Panc1 (cell line): ENCODE measurements around the gene KIF26B. TPM values are rescaled to one million over a fixed set of nuclear protein-coding genes. Genes with fewer than 3 reads are reported as not detected.

Experiments used
- ATAC-seq: fragments of 200-7000 bp; cut with Tn5 transposase; 2 replicates; pipeline ENCODE4 v1.9.1; 2020; ENCODE audit warnings: mild to moderate bottlenecking, moderate library complexity
- BruUV-seq: library from RNA; stranded (reverse); fragments of 400-500 nt; replicated peaks from 2 replicates; lab custom pipeline; 2021; lab: Mats Ljungman, UMichigan
- CTCF ChIA-PET: fragments of 300-600 bp; sonication (Branson Sonifier 250); formaldehyde crosslinking; loops from one replicate; lab custom pipeline; 2022; ENCODE audit warnings: antibody characterized with exemption; lab: Charles Lee
- POLR2A ChIA-PET: fragments of 300-600 bp; sonication (Branson Sonifier 250); formaldehyde crosslinking; loops from one replicate; lab custom pipeline; 2022; ENCODE audit warnings: antibody characterized with exemption; lab: Charles Lee
- DNase-seq: peaks from one replicate; pipeline ENCODE4 v3.0.0-alpha.2; 2010; ENCODE audit warnings: low read depth, low spot score
- H3K27ac ChIP-seq: 2 replicates; pipeline ENCODE4 v1.5.1; 2011; ENCODE audit warnings: mild to moderate bottlenecking, low read length, inconsistent platforms
- H3K27me3 ChIP-seq: fragments of 200-500 bp; sonication (Bioruptor generic); 2 replicates; pipeline ENCODE4 v1.6.0; 2014; ENCODE audit warnings: low read length, inconsistent platforms; ENCODE audit not compliant: control insufficient read depth, insufficient read depth
- H3K36me3 ChIP-seq: fragments of 200-500 bp; sonication (Bioruptor generic); 2 replicates; pipeline ENCODE4 v1.5.1; 2014; ENCODE audit warnings: inconsistent platforms, mild to moderate bottlenecking, low read length, moderate library complexity; ENCODE audit not compliant: control insufficient read depth, insufficient read depth
- H3K4me1 ChIP-seq: 2 replicates; pipeline ENCODE4 v1.5.1; 2011; ENCODE audit warnings: inconsistent platforms, mild to moderate bottlenecking, low read length, moderate library complexity; ENCODE audit not compliant: control insufficient read depth, insufficient read depth
- H3K4me3 ChIP-seq, 2 experiments: 2 replicates each; pipeline ENCODE4 v1.5.1; 2011 to 2012; ENCODE audit warnings: low read depth in 2 of 2, low read length in 2 of 2, mild to moderate bottlenecking in 2 of 2, inconsistent platforms in 1 of 2, moderate library complexity in 1 of 2
- H3K9me3 ChIP-seq: fragments of 200-500 bp; sonication (Bioruptor generic); 2 replicates; pipeline ENCODE4 v1.5.1; 2014; ENCODE audit warnings: low read depth, mild to moderate bottlenecking, inconsistent platforms, low read length, moderate library complexity; ENCODE audit not compliant: control insufficient read depth, insufficient read depth
- POLR2AphosphoS5 ChIP-seq: IDR thresholded peaks from 2 replicates; pipeline ENCODE4 v1.6.1; 2012; ENCODE audit warnings: mild to moderate bottlenecking, low read depth, low read length, moderate library complexity
- SIN3A ChIP-seq: IDR thresholded peaks from 2 replicates; pipeline ENCODE4 v1.6.1; 2012; ENCODE audit warnings: low read depth, mild to moderate bottlenecking, low read length, moderate library complexity, borderline replicate concordance; ENCODE audit not compliant: insufficient read depth
- TCF7L2 ChIP-seq: IDR thresholded peaks from 2 replicates; pipeline ENCODE4 v1.6.1; 2011; ENCODE audit warnings: mild to moderate bottlenecking, low read depth, low read length, inconsistent platforms
- in situ Hi-C: cut with HindIII; loops from 2 replicates; pipeline ENCODE4 v1.10.0; 2016; ENCODE audit warnings: low sequenced_read_pairs, low pct_unique_long_range_greater_than_20kb
- intact Hi-C: fragments of 100-400 bp; cut with micrococcal nuclease; formaldehyde crosslinking; loops from one replicate; pipeline ENCODE4 v1.10.0; 2022; ENCODE audit not compliant: unreplicated experiment
- total RNA-seq: library from RNA; stranded (reverse); gene quantifications from one replicate; pipeline ENCODE4 v1.2.1, GENCODE V29; 2021; ENCODE audit not compliant: unreplicated experiment
- TF ChIP-seq, protein P1 (sequence below), 2 experiments: IDR thresholded peaks; 2 replicates each; pipeline ENCODE4 v1.6.1; 2011 to 2012; ENCODE audit warnings: low read depth in 2 of 2, control low read depth in 1 of 2, low read length in 1 of 2, mild to moderate bottlenecking in 1 of 2, moderate library complexity in 1 of 2; ENCODE audit not compliant: insufficient read depth in 1 of 2
- TF ChIP-seq, protein P2 (sequence below): fragments of 450-650 bp; IDR thresholded peaks from 2 replicates; pipeline ENCODE4 v1.5.1; 2017; ENCODE audit warnings: mild to moderate bottlenecking

The KIF26B gene
- total RNA-seq, 1 experiment from 2014 or later, result 0.33 TPM

DNA sequence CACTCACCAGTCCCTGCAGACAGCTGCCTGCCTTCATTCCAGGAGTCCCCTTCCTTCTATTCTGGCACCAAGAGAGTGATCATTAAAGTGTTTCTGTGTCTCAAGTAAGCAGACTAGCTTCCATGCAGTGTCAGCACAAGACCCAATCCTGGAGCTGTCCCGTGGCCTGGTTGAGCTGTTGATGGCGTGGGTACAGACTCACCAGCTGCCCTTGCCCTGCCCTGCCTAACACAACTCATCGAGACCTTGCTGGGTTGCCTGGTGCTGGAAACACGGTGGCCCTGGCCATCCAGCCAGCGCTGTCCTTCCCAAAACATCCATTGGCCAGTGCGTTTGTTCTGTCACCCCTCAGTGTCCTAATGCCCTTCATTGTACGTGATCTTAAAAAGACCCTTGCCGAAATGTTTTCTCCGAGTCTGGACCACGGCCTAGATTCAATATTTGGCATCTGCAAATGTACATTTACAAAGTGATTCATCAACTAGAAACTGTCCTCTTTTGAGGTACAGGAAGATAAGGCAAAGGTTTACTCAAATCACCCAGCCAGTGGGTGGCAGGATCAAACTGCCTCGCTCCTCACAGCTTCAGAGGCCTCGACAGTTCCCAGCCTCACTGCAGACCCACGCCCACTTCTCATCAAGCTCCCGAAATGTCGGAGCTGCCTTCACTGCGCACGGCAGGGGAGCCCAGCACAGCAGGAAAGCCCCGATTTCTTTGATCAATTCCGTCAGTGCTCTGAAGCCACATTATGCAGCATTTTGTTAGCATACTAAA is 494.2 kb downstream of the KIF26B start:
- TF ChIP-seq, protein P1, sequence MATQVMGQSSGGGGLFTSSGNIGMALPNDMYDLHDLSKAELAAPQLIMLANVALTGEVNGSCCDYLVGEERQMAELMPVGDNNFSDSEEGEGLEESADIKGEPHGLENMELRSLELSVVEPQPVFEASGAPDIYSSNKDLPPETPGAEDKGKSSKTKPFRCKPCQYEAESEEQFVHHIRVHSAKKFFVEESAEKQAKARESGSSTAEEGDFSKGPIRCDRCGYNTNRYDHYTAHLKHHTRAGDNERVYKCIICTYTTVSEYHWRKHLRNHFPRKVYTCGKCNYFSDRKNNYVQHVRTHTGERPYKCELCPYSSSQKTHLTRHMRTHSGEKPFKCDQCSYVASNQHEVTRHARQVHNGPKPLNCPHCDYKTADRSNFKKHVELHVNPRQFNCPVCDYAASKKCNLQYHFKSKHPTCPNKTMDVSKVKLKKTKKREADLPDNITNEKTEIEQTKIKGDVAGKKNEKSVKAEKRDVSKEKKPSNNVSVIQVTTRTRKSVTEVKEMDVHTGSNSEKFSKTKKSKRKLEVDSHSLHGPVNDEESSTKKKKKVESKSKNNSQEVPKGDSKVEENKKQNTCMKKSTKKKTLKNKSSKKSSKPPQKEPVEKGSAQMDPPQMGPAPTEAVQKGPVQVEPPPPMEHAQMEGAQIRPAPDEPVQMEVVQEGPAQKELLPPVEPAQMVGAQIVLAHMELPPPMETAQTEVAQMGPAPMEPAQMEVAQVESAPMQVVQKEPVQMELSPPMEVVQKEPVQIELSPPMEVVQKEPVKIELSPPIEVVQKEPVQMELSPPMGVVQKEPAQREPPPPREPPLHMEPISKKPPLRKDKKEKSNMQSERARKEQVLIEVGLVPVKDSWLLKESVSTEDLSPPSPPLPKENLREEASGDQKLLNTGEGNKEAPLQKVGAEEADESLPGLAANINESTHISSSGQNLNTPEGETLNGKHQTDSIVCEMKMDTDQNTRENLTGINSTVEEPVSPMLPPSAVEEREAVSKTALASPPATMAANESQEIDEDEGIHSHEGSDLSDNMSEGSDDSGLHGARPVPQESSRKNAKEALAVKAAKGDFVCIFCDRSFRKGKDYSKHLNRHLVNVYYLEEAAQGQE (IDR thresholded peaks at IDR 0.05; ENCODE audit: insufficient read depth in 1 of 2, low read depth in 2 of 2, low read length in 1 of 2), result no peak
- TF ChIP-seq, protein P2, sequence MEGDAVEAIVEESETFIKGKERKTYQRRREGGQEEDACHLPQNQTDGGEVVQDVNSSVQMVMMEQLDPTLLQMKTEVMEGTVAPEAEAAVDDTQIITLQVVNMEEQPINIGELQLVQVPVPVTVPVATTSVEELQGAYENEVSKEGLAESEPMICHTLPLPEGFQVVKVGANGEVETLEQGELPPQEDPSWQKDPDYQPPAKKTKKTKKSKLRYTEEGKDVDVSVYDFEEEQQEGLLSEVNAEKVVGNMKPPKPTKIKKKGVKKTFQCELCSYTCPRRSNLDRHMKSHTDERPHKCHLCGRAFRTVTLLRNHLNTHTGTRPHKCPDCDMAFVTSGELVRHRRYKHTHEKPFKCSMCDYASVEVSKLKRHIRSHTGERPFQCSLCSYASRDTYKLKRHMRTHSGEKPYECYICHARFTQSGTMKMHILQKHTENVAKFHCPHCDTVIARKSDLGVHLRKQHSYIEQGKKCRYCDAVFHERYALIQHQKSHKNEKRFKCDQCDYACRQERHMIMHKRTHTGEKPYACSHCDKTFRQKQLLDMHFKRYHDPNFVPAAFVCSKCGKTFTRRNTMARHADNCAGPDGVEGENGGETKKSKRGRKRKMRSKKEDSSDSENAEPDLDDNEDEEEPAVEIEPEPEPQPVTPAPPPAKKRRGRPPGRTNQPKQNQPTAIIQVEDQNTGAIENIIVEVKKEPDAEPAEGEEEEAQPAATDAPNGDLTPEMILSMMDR, result no peak
- no peak for TF ChIP-seq POLR2AphosphoS5
- ChIA-PET POLR2A (no interaction called here), CTCF (no interaction called here)
- no peaks in the 10 kb centered on the region for H3K4me1 ChIP-seq
- BruUV-seq, result no TSS peak
- ATAC-seq (no peak), DNase-seq (no peak)
- no peak overlapping the region for H3K27ac ChIP-seq
- intact Hi-C loops, result no loop called here
- no peak overlapping the region for H3K4me3 ChIP-seq
- H3K27me3 ChIP-seq, result no peaks in the 10 kb centered on the region
- in situ Hi-C loops, result no loop called here
- no peaks in the 10 kb centered on the region for H3K9me3 ChIP-seq
- no peaks in the 10 kb centered on the region for H3K36me3 ChIP-seq

DNA sequence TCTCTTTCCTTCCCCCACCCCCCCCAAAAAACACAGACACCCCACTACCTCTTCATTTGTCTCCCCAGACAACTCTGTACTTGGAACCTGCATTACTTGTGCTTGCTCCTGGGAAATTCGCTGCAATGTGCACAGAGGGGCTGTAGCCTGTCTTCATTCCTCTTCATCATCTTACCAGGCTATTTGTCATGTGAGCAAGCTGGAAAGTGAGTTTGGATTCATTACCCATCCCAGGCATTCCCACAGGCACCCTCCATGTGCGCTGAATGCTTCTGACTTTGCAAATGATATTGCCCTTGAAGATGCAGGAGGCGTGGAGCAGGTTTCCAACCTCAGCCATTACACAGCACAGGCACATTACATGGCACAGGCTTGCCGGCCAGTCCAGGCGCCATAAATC is 494.9 kb downstream of the KIF26B start:
- ATAC-seq (no peak), DNase-seq (no peak)
- Histone ChIP-seq H3K27ac (no peak overlapping the region), H3K4me1 (no peaks in the 10 kb centered on the region), H3K9me3 (no peaks in the 10 kb centered on the region), H3K27me3 (no peaks in the 10 kb centered on the region), H3K4me3 (no peak overlapping the region), H3K36me3 (no peaks in the 10 kb centered on the region)
- ChIA-PET POLR2A (no interaction called here), CTCF (no interaction called here)
- BruUV-seq, result no TSS peak
- in situ Hi-C loops, result no loop called here
- intact Hi-C loops, result no loop called here
- TF ChIP-seq TCF7L2 (no peak), SIN3A (no peak), POLR2AphosphoS5 (no peak)
- TF ChIP-seq, protein P1 (IDR thresholded peaks at IDR 0.05; ENCODE audit: insufficient read depth in 1 of 2, low read depth in 2 of 2, low read length in 1 of 2), result no peak
- TF ChIP-seq, protein P2, result no peak
